Osteoblast (primary cell): ENCODE results near the gene LRP1B. TPM values are rescaled to one million over a fixed set of nuclear protein-coding genes. Genes with fewer than 3 reads are reported as not detected.
A peak's percentile ranks its signal among the peaks of the same experiment; 100 is the strongest.

Experiments
- DNase-seq: peaks from one replicate; pipeline ENCODE4 v3.0.0; 2011; ENCODE audit warnings: low spot score, mixed read lengths; ENCODE audit not compliant: insufficient read length; ENCODE audit errors: missing footprints
- H2AFZ ChIP-seq: 2 replicates; pipeline ENCODE4 v1.6.0; 2011; ENCODE audit warnings: mild to moderate bottlenecking, low read length
- H3K27ac ChIP-seq: 2 replicates; pipeline ENCODE4 v1.5.1; 2011; ENCODE audit warnings: mild to moderate bottlenecking, low read depth, low read length, moderate library complexity
- H3K27me3 ChIP-seq: 2 replicates; pipeline ENCODE4 v1.6.0; 2012; ENCODE audit warnings: mild to moderate bottlenecking, control low read depth, inconsistent platforms, low read length, moderate library complexity; ENCODE audit not compliant: insufficient read depth
- H3K36me3 ChIP-seq: 2 replicates; pipeline ENCODE4 v1.5.1; 2011; ENCODE audit warnings: mild to moderate bottlenecking, low read length, control low read depth, moderate library complexity; ENCODE audit not compliant: insufficient read depth
- H3K4me1 ChIP-seq: 2 replicates; pipeline ENCODE4 v1.5.1; 2011; ENCODE audit warnings: mild to moderate bottlenecking, low read length, control low read depth, moderate library complexity; ENCODE audit not compliant: insufficient read depth
- H3K4me2 ChIP-seq: 2 replicates; pipeline ENCODE4 v1.6.0; 2011; ENCODE audit warnings: mild to moderate bottlenecking, low read length; ENCODE audit not compliant: insufficient read depth
- H3K4me3 ChIP-seq: fragments of 200-600 bp; sonication (generic); 3 replicates; pipeline ENCODE4 v1.5.1; 2012; ENCODE audit warnings: mild to moderate bottlenecking, low read length, inconsistent platforms; ENCODE audit not compliant: insufficient read depth
- H3K79me2 ChIP-seq: 2 replicates; pipeline ENCODE4 v1.6.0; 2012; ENCODE audit warnings: mild to moderate bottlenecking, low read length, control low read depth, inconsistent platforms; ENCODE audit not compliant: insufficient read depth
- H3K9me3 ChIP-seq: 2 replicates; pipeline ENCODE4 v1.5.1; 2011; ENCODE audit warnings: low read depth, low read length, control low read depth
- H4K20me1 ChIP-seq: 2 replicates; pipeline ENCODE4 v1.6.0; 2012; ENCODE audit warnings: mild to moderate bottlenecking, low read length, control low read depth; ENCODE audit not compliant: insufficient read depth
- CTCF ChIP-seq: IDR thresholded peaks from 2 replicates; pipeline ENCODE4 v1.5.1; 2011; ENCODE audit warnings: mild to moderate bottlenecking, low read depth, low read length, moderate library complexity; ENCODE audit errors: extremely low read depth
- total RNA-seq: library from RNA; depleted of rRNA; stranded (reverse); fragments of >200 nt; gene quantifications from 2 replicates; pipeline ENCODE4 v1.2.3, GENCODE V29; 2012

Gene LRP1B
- total RNA-seq, 1 donor, result not detected

- Histone ChIP-seq H3K36me3 (no peaks in the 10 kb centered on the region), H3K4me3 (no peak overlapping the region), H3K27me3 (no peaks in the 10 kb centered on the region), H3K79me2 (no peaks in the 10 kb centered on the region), H3K4me2 (no peak overlapping the region), H4K20me1 (no peaks in the 10 kb centered on the region), H3K27ac (no peak overlapping the region), H3K9me3 (no peaks in the 10 kb centered on the region), H2AFZ (no peak overlapping the region), H3K4me1 (no peaks in the 10 kb centered on the region)
- TF ChIP-seq CTCF, result no peak
- no peak for DNase-seq
Observed at GRCh38 chr2:140998577-140998976, 1132.2 kb downstream of the LRP1B start.

- Histone ChIP-seq H3K4me2 (no peak overlapping the region), H2AFZ (no peak overlapping the region), H3K27me3 (no peaks in the 10 kb centered on the region), H3K27ac (no peak overlapping the region), H3K36me3 (no peaks in the 10 kb centered on the region), H4K20me1 (no peaks in the 10 kb centered on the region), H3K9me3 (no peaks in the 10 kb centered on the region), H3K4me1 (no peaks in the 10 kb centered on the region), H3K79me2 (no peaks in the 10 kb centered on the region), H3K4me3 (no peak overlapping the region)
- no peak for TF ChIP-seq CTCF
- DNase-seq, result no peak
Observed at GRCh38 chr2:140998017-140998416, 1132.8 kb downstream of the LRP1B start.

- TF ChIP-seq CTCF, result no peak
- Histone ChIP-seq H4K20me1 (no peaks in the 10 kb centered on the region), H3K4me3 (no peak overlapping the region), H3K27ac (no peak overlapping the region), H3K36me3 (no peaks in the 10 kb centered on the region), H3K4me1 (no peaks in the 10 kb centered on the region), H3K9me3 (no peaks in the 10 kb centered on the region), H2AFZ (no peak overlapping the region), H3K27me3 (no peaks in the 10 kb centered on the region), H3K79me2 (no peaks in the 10 kb centered on the region), H3K4me2 (no peak overlapping the region)
- no peak for DNase-seq
Observed at GRCh38 chr2:140994856-140995255, 1136.0 kb downstream of the LRP1B start.

- Histone ChIP-seq H4K20me1 (no peaks in the 10 kb centered on the region), H3K27me3 (no peaks in the 10 kb centered on the region), H3K36me3 (no peaks in the 10 kb centered on the region), H3K4me3 (no peak overlapping the region), H3K4me1 (no peaks in the 10 kb centered on the region), H3K79me2 (no peaks in the 10 kb centered on the region), H3K27ac (no peak overlapping the region), H2AFZ (no peak overlapping the region), H3K4me2 (peak overlapping the region; percentile 45), H3K9me3 (no peaks in the 10 kb centered on the region)
- DNase-seq, result peak; percentile 19
- TF ChIP-seq CTCF, result no peak
Observed at GRCh38 chr2:140990416-140990815, 1140.4 kb downstream of the LRP1B start.
